Tongue (tissue), 2 donors: ENCODE results near the gene WDR53. TPM values are rescaled to one million over a fixed set of nuclear protein-coding genes. Genes with fewer than 3 reads are reported as not detected.
A peak's percentile ranks its signal among the peaks of the same experiment; 100 is the strongest.
"Not testable (repeated sequence)": the region's sequence is repeated elsewhere in the genome, so short reads cannot be mapped to it uniquely, and the experiment has no call there.

Experiments used
- DNase-seq: peaks from one replicate; pipeline ENCODE4 v3.0.0-alpha.2; 2015
- total RNA-seq: library from RNA; depleted of rRNA; stranded (reverse); fragments of >200 nt; gene quantifications from one replicate; pipeline ENCODE4 v1.2.3, GENCODE V29; 2014

The WDR53 gene
- 6.2 TPM for total RNA-seq

DNA sequence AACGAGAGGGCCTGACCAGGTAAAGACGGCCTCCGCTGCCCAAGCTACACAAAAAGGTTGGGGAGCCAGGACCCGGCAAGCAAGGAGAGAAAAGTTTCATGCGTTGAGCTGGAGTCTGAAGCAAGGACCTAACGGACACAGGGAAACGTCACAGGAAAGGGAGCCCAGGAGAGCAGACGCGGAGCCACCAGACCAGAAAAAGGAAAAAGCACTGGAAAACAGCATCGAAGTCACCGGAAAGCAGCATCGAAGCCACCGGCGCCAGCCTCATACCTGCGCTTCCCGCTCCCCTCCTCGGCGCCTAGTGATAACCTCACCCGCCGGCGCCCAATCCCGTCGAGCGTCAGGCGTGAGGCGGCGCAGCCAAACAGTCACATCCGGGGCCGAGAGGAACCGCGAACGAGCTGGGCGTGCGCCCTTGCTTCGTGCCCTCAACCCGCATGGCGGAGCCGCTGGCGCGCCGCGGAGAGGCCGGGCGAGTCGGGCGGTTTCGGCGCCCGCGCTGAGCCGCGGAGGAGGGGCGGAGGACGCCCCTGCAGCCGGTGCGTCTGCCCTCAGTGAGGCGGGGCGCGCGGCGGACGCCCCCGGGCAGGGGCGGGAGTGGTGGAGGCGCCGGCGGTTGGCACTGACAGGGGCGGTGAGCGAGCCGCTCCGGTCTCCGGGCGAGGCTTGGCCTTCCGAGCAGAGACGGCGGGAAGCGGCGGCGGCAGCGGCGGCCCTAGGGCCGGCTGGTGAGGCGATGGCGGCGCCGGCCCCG is at the start of gene WDR53, which contains the start of gene FBXO45:
WDR53 (minus strand) TSS at position 309 of the 757 bp plus-strand sequence. CDS start 7,079 bp downstream, outside the sequence.
FBXO45 (plus strand) TSS at position 415 of the 757 bp plus-strand sequence; CDS start at position 740, 325 bp downstream.
- DNase-seq = peak; percentile 98

- DNase-seq = no peak
Observed at GRCh38 chr3:196617256-196617655, 48.9 kb upstream of the WDR53 start.

- not testable (repeated sequence) for DNase-seq
Observed at GRCh38 chr3:196615234-196615633, 46.9 kb upstream of the WDR53 start.

DNA sequence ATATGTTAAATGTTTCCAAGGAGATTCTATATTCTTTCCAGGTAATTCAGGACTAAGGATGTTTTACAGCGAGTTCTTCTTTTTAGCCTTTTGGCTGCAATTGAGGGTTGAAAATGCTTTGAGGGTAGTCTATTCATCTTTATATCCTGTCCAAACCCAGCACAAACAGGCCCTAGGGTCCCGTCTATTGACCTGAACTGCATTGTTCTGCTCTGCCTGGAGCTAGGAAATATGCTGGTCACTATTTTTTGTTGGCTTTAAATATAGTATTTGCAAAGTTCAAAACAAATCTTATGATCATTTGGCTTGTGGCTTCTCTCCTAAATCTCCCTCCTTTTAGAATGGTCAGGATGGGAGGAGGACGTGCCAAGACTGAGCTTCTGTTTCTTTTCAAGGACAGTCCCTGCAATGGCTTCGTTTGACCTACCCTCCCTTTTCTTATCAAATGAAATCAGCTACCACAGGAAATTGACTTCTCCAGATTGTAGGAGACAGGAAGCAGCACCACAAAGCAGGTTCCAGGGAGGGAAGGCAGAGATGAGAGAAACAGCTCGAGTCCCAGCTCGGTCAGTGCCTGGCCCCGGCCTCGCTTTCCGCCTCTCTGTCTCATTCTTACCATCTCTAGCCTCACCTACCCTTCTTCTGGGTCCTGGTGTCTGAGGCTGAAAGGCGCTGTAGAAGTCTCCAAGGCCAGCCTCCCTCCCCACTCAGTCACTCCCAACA is 43.6 kb upstream of the WDR53 start:
- no peak for DNase-seq

- no peak for DNase-seq
Observed at GRCh38 chr3:196609805-196610515, 41.6 kb upstream of the WDR53 start.

DNA sequence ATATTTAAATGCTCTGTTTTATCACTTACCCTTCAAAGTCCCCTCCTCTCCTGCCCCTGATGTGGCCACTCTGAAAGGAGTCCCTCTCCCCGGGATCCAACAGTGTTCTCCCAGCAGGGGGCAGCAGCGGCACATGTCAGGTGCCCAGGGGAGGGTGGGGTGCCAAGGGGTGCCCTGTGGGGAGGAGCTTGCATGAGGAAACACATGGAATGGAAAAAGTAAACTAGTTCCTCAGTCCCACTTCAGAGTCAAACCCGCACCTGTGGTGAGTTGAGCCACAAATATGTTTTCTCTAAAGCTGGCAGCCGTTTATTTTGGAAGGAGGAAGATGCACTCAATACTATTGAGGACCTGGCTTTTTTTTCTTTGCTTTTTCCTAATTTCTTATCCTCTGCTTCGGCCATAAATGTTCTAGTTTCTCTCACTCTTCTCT is 41.0 kb upstream of the WDR53 start:
- peak; percentile 87 for DNase-seq

- no peak for DNase-seq
Observed at GRCh38 chr3:196608693-196609092, 40.3 kb upstream of the WDR53 start.

GRCh38 chr3:196604548-196604947 is 36.2 kb upstream of the WDR53 start:
- no peak for DNase-seq

- DNase-seq = peak; percentile 30
Observed at GRCh38 chr3:196603683-196604082, 35.3 kb upstream of the WDR53 start.

GRCh38 chr3:196602673-196603072 is 34.3 kb upstream of the WDR53 start:
- DNase-seq = no peak

DNA sequence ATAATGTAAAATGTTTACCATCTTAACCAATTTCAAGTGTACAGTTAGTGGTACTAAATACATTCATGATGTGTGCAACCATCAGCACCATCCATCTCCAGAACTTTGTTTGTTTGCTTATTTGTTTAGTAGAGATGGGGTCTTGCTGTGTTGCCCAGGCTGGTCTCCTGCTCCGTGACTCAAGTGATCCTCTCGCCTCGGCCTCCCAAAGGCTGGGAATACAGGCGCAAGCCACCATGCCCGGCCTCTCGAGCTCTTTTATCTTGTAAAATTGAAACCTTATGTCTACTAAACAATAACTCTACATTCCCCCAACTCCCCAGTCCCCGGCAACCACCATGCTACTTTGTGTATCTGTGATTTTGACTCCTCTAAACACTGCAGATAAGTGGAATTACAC is 32.0 kb upstream of the WDR53 start:
- no peak for DNase-seq

GRCh38 chr3:196599734-196600128 is 31.4 kb upstream of the WDR53 start:
- DNase-seq = no peak

GRCh38 chr3:196597971-196598733 is 29.8 kb upstream of the WDR53 start:
- DNase-seq = not testable (repeated sequence)

DNA sequence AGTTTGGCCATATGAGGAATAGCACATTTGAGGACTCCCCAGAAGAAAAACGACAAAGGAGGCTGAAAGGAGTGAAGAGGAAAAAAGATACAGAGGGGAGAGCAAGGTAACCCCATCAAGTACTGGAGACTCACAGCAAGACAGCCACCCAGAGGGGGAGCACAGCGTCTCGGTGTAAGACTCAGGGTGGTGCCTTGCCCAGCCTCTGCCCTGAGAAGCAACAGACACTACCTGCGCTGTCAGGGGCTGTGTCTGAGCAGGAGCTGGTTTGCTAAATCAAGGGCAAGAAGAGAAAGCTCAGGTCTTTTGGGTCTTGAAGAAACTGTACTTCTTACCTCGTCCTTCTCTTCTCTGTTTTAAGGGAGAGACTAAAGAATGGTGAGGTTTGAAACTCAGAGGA is 28.0 kb upstream of the WDR53 start:
- DNase-seq = no peak

DNA sequence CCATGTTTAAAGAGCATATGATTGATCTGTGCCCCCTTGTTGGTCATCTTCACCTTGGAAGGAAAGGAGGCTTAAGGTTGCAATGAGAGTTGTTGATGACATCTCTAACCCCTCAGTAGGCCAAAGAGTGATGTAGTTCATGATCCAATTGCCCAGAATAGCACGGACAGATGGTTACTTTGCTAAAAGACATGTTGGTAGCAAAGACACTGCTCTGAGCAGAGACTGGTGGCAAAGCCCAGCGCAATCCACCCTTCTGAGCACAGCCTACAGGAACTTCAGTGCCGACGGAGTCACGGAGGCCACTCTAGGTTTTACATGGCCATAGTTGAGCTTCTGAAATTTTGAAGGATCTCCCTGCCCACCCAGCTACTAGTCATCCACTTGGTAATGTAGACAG is 21.9 kb upstream of the WDR53 start:
- no peak for DNase-seq

GRCh38 chr3:196585044-196585757 is 16.8 kb upstream of the WDR53 start:
- DNase-seq = no peak

DNA sequence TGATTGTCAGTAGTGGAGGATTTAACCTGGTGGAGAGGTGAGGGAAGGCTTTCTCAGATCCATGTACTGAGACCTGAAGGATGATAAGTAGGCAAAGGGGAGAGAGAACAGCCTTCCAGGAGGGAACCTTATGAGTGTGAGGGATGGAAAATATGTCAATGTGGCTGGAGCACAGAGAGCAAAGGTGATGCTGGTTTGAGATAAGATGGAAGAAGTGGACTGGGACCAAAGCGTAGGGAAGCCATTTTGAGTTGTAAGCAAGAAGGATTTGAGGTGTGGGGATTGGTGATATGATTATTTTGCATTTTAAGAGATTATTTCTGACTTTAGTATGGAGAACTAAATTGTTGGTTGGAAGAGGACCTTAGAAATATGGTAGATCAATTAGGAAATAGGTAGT is 4.0 kb upstream of the WDR53 start:
- no peak for DNase-seq

GRCh38 chr3:196570332-196570731 is 2.0 kb upstream of the WDR53 start:
- not testable (repeated sequence) for DNase-seq

DNA sequence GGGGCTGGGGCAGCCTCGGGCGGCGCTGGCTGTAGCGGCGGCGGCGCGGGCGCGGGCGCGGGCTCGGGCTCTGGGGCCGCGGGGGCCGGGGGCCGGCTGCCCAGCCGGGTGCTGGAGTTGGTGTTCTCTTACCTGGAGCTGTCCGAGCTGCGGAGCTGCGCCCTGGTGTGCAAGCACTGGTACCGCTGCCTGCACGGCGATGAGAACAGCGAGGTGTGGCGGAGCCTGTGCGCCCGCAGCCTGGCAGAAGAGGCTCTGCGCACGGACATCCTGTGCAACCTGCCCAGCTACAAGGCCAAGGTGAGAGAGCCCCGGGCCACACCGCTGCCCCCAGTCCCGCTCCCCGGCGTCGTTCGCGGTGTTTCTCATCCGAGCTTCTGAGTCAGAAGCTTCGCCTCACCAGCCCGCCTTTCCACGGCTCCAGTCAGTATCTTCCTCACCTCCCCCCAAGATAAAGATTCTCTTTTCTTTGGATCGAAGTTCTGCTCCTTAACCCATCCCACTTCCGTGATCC is 706 bp upstream of the WDR53 start:
- DNase-seq = peak; percentile 40

- no peak for DNase-seq
Observed at GRCh38 chr3:196563721-196564225, 4.6 kb downstream of the WDR53 start.

- no peak for DNase-seq
Observed at GRCh38 chr3:196559826-196560225, 8.5 kb downstream of the WDR53 start.
